ENCODE results near the gene ATP8B4.

The ATP8B4 gene

DNA sequence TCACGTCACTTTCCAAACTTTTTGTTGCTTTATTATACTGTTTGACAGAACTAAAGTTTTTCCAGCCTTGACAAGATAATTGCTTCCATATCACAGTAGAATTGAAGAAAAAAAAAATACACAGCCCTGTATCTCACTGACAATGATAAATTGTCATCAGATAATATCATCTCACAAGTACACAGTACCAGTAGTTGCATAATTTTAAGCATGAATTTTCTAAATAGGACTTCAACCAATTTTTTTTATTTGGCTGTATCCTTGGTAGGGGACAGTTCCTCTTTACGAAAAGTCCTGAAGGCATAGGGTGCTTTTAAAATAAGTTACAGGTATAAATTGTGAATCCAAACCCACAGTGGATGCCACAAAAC is 230.7 kb downstream of the ATP8B4 start:
- no peak for DNase-seq

DNA sequence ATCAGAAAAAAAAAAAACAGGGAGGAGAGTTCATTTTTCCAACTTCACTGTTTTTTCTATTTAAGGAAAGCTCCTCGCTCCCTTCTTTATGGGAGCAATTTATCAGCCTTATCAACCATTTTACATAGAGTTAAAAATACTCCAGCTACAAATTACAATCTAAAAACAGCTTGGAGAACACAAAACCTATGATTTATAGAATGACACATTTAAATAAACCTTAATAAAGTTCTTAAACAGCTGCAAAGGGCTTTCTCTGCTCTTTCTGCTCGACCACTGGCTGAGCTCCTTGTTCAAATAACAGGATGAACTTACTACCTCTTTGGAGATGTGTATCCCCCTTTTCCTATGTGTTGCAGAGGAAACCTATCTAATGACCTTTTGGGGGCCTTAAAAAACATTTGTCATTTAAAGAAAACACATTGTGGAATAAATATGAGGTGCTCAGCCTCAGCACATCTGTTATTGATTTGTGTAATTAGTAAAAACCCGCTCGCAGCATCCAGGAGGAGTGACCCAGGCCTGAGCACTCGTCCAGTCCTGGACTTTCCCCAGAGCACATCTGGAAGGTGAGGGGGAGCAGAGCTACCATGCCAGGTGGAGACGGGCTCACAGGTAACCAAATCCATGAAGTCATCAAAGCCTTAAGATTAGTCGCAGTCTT is 231.2 kb downstream of the ATP8B4 start:
- DNase-seq = no peak

DNA sequence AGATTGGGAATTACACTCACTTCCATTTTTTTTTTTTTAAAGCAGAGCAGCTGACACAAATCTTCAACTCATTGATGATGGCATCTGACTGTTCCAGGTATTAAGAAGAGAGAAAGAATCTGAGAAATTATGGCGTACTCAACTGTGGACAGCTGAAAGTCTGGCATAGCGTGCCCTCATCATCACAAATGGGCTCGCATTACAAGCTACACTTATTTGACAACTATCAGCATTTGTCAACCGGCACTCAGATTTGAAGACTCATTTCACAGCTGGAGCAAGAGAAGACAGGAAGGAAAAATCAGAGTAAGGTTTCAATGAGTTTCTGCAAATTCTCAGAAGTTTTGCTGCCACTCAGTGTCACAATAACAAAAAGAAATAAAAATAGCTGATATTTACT is 235.9 kb downstream of the ATP8B4 start:
- no peak for DNase-seq

DNA sequence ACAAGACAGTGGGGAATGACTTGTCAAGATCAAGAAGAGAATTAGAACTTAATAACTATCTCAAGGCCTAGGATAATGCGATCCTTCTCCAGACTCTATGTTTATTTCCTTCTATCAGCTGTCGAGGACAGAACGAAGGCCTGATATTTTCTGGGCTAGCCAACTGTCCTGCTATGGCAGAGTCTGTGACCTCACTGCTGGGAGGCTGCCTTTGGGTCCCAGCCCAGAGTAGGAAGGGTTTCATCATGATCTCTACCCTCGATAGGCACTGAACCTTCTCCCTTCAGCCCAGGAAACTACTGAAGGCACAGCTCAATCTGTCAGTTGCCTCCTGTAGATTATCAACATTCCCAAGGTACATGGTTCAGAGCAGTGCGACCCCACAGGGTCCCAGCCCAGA is 237.2 kb downstream of the ATP8B4 start:
- no peak for DNase-seq

DNA sequence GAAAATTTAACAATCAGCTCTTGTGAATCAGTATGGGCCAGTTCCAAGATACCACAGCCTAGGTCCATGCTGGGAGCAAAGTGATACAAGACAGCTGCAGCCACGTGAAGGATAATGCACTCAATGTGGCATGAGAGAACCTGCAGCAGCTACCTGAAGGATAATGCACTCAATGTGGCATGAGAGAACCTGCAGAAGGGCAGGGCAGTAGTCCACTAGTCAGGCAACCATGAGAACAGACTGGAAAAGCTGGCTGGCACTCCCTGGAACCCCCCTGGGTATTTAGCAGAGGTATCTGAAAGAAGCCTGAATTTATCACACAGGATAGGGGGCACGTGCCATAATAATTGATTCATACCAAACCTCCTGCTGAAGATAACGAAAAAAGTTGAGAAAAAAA is 237.6 kb downstream of the ATP8B4 start:
- DNase-seq = no peak

DNA sequence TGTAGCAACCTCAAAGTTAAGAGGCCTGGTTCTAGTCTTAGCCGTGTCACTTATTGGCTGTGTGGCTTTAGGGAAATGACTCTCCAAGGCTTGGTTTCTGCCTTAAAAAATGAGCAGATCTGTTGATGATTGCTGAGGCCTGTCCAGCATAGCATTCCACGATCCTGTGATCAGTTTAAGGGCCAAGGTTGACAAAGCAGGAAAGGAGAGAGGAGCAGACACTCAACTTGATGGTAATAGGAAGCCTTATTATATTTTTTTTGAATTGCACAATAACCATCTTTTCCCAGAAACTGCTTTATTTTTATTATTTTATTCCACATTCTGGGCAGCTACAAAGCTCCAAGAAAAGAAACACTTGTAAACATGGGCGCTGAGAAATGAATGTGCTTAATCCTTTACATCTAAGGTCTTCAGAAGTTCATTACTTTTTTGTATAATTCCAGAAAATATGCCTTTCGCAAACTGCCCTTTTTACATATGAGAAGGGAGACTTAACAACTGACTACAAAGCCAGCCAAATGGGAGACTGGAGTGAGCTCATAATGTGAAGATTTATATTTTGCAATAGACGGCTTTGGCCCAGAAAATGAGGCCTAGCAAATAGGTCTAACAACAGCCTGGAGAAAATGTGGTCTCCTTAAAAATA is 241.0 kb downstream of the ATP8B4 start:
- no peak for DNase-seq

DNA sequence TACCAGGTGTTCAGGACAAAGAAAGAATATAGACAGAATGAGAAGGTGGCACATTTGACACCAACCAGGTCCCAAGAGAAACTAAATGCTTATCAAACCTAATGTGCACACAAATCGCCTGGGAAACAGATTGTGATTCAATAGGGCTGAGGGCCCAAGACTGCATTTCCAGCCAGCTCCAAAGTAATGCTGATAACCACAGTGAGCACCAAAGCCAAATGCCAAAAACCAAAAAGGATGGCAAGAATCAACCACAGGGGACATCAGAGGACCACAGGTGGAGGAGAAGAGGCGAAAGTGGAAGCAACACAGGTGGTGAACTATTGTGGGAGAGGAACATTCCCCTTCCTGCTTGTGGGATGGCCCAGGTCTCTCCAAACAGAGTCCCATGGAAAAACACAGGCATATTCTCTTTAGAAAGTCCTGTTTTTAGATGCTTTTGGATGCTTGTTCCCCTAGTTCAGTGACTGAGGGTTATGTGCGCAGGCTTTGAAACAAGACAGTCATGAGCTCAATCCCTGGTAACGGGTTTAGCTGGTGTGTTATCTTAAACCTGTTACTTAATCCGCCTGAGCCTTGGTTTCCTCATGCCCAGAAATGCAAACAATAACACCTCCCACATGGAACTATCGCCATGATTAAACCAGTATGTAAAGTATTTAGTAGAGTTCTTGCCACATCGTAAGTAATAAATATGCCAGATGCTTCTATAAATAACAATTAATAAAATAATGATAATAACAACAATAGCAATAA is 241.7 kb downstream of the ATP8B4 start:
- DNase-seq = no peak

DNA sequence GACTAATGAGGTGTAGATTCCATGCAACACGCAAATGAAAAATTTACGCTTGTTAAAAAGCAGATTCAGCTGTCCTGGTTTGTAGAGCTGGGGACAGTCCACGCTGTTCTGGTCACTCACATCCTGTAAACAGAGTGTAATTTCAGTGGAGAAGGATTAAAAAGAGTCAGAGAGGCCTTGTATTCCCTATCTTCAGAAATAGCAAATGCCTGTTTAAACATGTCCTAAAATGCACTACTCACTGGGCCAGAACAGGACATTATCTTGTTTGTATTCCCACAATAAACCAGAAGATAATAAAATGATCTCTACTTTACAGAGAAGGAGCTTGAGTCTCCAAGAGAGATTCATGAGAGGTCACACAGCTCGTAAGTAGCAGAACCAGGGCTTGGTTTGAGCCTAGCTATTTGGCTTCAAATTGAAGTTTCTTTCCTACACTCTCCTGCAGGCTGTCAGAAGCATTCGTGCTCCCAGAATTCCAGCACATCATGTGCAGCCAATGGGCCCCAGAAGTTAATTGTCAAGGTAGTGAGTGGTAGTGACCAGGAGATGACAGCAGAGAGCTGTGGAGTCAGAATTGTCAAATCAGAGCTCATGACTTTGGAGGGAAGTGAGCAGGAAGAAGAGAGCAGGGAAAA is 242.5 kb downstream of the ATP8B4 start:
- no peak for DNase-seq

DNA sequence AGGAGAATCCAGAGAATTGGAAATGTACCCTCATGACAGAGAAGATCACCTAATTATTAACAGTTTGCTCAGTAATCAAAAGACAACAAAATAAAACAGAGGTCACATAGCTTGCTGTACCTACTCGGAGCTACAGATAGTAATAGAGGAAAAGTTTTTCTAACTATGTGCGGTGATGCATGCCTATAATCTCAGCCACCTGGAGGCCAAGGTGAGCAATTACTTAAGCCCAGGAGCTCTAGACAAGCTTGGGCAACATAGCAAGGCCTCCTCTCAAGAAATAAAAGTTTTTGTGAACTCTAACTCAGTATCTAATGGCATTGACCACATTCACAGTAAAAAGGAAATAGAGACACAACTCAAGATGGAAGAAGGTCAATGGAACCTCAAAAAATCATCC is 243.6 kb downstream of the ATP8B4 start:
- DNase-seq = no peak

DNA sequence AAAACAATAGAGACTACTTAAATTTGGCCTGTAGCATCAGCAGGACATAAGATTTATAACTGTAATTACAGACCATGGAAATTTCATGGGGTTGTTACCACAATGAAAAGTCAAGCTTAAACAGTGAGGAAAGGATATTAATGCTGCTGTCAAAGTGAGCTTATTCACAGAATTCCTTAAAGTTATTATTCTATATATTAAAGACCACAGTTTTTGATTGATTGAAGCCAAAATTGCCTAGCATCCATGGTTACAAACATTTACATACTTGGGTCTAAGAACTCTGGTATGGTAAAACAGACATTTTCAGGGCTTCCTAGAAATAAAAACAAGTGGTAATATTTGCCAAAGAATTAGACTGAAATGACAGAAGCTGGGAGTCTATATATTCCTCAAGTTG is 248.6 kb downstream of the ATP8B4 start:
- no peak for DNase-seq

DNA sequence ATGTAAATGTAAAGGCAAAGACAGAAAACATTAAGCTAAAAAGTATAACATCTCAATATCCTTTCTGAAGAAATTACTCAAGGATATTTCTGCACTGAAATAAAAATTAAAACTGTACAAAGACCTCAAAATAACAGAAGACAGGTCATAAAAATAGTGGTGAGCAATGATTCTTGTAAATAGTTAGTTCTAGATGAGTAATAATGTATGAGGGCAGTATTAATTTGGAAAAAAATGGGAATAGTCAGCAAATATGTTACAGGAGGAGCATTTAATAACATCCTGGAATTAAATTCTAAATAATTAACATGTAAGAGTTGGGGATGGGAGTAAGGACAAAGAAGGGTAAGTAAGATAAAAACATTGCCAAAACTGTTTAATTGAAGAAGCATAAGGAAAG is 250.7 kb downstream of the ATP8B4 start:
- DNase-seq = no peak

DNA sequence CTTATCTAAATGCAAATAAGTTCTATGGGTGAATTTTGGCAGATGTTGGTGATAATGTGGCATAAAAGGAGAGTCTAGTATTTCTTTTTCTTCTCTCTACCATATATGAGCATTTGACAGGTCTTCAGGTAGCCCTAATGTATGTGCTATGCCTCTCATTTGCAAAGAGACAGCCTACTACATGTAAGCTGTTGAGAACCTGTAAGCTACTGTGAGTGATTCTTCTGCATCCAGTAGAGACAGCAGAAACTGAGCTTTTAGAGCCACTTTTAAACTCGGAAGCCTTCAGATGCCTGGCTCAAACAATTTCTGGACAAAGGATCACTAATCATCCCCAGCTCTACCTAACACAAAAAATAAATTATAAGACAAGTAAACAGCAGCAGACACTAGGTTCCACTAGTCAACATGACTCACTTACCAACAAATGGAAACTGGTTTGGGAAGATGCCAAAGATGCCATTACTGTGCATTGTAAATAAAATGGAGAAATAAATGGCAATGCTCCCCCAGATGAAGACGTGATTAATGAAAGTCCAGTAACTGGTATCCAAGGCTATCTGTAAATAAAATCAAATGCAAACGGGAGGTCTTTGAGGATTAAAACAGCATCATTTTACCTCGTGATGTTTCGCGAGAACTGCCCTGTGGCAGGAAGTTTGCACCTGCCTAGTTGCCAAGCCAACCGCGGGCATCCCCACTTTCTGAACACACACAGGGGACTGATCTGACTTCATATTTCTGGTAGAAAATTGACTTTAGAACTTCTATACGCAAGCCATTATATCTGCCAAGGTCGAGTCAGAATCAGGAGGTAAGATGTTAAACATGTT is 252.9 kb downstream of the ATP8B4 start:
- no peak for DNase-seq

DNA sequence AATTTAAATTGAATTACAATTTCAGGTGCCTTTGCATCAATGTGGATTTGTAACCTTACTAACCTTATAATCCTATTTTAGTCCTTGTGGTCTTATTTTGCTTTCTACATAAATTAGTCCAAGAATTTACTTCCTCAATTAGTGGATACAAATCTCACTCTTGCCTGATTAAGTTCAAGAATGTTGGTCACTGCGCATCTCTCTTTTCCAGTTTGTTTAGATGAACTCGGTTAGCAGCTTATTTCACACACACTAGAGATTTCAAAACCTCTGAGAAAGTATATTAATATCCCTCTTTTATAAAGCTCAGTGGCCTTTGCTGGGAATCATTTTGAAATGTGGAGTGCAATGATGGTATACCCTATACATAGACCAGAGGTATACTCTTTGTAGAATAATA is 254.8 kb downstream of the ATP8B4 start:
- DNase-seq = no peak

DNA sequence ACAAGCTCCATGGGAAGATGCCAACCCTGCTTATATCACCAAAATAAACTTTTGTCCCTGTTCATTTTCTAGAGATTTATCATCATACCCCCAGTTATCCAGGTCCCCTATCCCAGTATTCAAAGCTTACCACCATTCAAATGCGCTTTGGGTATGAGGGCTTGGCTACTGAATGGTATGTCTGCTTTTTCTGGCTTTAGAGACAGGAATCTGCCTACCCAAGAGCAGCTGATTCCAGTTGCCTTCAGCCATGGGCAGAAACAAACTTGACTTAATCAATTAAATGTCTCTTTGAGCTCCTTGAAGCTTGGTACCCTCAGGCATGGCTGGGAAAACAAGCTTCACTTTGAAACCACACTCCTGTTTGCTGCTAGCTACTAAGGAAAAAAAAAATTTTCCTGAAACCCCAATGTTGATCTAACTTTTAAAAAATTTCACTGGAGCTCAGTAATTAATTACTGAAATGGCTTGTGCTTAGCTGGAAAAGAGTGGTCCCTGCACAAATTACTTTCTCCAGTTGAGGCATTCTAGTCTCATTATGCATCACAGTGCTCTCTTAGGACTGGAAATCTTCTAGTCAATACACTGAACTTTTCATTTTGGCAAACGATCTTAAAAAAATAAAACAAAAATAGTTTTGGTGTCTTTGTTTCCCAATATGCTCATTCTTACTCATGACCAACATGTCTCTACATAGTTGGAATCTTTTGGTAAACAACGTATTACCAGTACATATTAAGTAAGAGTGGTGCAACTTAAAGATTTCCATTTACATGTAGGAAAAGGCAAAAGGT is 255.4 kb downstream of the ATP8B4 start:
- DNase-seq = no peak

DNA sequence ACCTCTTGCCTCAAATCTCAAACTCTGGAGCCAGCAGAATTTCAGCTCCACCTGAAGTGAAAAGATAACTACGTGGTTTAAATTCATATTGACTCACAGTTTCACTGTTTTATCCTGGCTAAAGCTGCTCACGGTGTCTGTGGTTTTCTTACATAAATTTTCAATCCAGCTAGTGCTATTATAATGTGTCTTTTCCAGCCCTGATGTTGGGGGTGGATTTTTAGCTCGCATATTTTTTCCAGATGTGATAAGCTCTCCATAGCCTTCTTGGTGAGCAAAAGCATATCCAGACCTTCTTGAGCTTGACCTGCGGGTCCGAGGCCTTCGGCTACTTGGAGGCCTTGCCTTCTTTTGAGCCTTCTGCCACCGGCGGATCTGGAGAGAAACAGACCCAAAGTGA is 258.9 kb downstream of the ATP8B4 start:
- DNase-seq = no peak

DNA sequence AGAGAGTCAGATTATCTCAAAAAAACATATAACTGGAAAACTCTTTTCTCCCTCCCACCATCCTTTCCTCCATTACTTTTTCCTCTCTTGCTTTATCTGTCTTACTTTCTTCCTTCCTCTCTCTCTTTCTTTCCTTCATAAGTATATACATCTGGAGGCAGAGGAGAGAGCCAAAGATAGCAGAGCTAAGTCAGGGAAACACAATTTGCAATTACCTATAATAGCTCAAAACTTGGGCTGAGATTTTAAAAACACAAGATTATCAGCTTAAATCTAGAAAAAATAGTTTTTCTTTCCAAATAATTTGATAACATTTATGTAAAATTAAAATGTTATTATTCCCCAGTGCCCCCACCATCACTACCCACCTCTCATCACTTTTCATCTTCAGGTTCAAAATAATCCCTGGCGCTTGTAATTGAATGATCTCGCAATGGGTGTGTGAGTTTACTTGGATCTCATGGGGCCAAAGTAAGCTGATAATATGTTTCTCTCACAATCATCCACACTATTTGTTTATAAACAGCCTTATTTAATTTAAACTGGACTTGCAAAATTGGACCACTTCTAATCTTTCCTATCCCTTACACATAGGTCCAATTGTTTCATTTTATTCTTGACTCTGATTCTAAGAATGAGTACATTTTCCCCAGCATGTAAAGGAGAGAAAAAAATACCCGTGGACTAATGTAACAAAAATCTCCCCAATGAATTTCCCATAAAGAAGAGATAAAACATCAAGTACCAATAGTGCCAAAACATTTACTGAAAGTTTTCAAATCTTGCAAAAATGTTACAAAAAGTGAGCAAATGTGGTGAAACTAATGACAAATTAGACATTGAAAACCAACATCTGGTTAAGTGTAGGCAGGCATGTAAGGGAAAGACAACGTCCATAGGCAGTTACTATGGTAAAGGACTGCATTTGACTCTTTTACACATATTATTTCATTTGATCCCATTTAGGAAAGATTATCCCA is 261.2 kb downstream of the ATP8B4 start:
- no peak for DNase-seq

DNA sequence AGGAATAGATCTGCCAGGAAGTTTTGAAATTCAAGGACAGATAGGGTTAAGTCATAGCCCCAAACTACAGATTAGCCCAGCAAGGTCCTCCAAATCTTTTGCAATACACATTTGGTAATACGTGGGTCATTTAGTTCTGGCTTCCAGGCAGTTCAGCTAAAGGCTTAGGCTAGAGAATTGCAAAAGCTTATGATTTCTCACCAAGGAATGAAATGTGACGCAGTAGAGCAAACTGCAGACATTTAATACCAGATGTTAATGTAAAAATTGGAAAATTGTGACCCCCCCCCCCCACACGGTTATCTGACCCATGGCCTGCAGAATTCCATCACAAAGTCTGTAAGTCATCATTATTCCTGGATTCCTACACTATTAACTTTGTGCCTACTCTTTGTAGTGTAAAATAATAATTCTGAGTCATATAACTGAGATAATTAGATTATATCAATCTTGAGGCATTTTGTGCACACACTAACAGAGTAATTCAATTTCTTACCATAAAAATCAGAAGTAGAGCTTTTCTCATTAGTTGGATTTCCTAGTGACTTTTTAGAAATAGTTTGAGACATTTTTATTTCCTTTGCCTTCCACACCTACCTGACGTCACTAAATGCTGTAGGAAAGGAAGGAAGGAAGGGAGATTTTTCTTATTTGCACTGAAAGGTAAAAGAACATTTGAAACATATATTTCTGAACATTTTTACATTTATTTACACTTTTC is 263.0 kb downstream of the ATP8B4 start:
- no peak for DNase-seq

DNA sequence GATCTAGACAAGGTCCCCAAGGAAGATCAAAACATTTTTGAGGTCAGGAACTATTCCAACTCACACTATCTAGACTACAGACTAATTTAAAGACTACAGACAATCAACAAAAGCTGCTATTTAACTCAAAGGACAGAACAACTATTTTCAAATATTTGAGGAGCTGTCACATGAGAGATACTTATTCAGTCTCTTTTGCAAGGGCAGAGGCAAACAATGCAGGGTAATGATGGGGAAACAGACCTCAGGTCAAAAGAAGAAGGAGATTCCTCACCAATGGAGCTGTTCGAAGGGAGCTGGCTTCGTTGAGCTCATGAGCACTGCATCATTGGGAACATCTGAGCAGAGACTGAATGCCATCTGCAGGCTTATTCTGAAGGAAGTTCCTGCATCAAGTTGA is 266.3 kb downstream of the ATP8B4 start:
- no peak for DNase-seq

DNA sequence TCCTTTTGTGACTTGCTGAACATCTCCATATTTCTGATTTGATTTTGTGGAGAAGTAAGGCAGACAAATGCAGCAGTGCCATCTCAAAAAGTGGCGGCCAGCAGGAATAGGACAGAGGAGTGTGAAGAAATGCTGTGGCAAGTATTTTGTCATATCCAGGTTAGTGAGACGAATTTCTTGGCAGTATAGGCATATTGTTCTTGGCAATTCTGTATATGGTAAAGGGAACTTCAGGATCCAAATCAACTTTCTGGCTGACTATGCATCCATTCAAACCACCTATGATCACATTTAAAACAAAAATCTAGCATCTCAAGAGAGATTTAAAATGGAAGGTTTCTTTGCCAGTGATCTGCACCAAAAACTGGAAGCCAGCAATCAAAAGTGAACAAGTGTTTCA is 270.2 kb downstream of the ATP8B4 start:
- no peak for DNase-seq

DNA sequence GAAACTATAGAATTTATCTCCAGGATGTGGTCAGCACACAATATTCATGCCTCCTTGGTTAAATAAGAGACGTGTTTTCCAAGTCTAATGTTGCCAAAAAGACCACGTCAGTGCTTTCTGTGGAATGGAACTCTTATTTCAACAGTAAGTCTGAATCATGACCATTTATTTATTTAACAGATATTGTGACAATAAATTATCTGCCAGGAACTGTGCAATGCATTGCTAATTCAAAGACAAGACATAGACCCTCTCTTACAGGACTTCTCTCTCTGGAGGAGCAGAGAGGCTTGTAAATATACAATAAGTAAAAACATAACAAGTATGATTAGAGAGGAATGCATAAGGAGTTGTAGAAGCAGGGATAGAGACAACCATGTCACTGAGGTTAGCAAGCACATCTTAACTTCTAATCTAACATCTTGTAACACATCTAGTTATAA is 270.7 kb downstream of the ATP8B4 start:
- no peak for DNase-seq
